BE2C (cell line): Measurements from ENCODE around the gene BMP2.

Experiments
- DNase-seq: peaks from one replicate; pipeline ENCODE4 v3.0.0-alpha.2; 2020
- H3K27me3 ChIP-seq: fragments of 250-450 bp; sonication (Bioruptor Pico); 2 replicates; pipeline ENCODE4 v1.5.1; 2020; ENCODE audit warnings: mild to moderate bottlenecking
- H3K36me3 ChIP-seq: fragments of 250-450 bp; sonication (Bioruptor Pico); 2 replicates; pipeline ENCODE4 v1.5.1; 2020; ENCODE audit warnings: mild to moderate bottlenecking
- H3K4me1 ChIP-seq: fragments of 250-450 bp; sonication (Bioruptor Pico); 2 replicates; pipeline ENCODE4 v1.5.1; 2020
- H3K4me3 ChIP-seq: 2 replicates; pipeline ENCODE4 v1.5.1; 2011; ENCODE audit warnings: low read depth, low read length
- H3K9me3 ChIP-seq: fragments of 250-450 bp; sonication (Bioruptor Pico); 2 replicates; pipeline ENCODE4 v1.5.1; 2020
- TF ChIP-seq, protein P1 (sequence below): IDR thresholded peaks from 2 replicates; pipeline ENCODE4 v1.5.1; 2012; ENCODE audit warnings: mild to moderate bottlenecking, low read depth, low read length

Gene BMP2

DNA sequence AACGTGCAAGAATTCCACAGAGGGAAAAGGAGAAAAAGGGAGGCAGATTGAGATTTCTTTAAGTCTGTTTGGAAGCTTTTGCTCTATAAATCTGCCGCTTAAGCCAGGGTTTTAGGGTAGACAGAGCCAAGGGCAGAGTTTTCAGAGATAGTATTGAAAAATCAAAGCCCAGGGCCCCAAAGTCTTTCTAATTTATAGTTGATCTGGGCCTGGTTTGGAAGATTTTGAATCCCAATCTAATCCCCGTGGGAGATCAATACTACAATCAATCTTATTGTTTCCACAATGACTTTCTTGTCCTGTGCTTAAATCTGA, 3.3 kb downstream of the BMP2 start:
- H3K9me3 ChIP-seq: no peaks in the 10 kb centered on the region
- TF ChIP-seq, protein P1, sequence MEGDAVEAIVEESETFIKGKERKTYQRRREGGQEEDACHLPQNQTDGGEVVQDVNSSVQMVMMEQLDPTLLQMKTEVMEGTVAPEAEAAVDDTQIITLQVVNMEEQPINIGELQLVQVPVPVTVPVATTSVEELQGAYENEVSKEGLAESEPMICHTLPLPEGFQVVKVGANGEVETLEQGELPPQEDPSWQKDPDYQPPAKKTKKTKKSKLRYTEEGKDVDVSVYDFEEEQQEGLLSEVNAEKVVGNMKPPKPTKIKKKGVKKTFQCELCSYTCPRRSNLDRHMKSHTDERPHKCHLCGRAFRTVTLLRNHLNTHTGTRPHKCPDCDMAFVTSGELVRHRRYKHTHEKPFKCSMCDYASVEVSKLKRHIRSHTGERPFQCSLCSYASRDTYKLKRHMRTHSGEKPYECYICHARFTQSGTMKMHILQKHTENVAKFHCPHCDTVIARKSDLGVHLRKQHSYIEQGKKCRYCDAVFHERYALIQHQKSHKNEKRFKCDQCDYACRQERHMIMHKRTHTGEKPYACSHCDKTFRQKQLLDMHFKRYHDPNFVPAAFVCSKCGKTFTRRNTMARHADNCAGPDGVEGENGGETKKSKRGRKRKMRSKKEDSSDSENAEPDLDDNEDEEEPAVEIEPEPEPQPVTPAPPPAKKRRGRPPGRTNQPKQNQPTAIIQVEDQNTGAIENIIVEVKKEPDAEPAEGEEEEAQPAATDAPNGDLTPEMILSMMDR: no peak
- no peak overlapping the region for H3K4me3 ChIP-seq
- H3K27me3 ChIP-seq: peaks cover 56% of the 10 kb centered on the region
- H3K36me3 ChIP-seq: no peaks in the 10 kb centered on the region
- no peaks in the 10 kb centered on the region for H3K4me1 ChIP-seq
- no peak for DNase-seq

DNA sequence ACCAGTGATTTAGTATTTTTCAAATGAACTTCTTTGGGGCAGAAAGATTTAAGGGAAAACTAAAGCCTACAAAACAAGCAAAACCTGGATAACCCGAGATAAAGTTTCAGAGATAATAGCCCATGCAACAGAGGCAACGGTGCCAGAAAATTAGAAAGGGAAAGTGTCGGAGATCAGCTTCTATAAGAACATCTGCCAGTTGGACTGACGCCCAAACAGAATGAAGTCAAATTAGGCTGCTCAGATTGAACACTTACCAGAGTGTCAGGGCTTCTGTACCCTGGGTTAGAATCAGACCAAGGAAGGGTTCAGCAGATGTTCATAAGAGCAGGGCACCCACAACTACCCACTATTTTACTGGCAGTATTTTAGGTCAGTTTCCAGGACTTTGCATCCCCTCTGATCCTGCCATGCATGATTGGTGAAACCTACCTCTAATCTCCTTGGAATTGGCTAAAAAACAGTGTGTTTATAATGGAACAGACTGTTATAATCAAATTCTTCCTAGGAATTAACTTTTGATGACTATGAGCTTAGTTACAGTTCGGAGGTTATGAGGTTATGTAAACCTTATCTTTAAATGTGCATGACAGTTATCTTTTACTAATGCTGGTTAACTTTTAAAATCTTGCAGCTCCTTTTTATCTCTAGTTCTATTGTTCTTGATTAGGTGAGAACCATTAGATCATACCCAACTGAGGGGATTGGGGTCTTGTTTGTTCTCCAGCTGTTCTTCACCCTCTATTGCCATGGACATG, 13.1 kb downstream of the BMP2 start:
- DNase-seq: no peak
- Histone ChIP-seq H3K4me1 (no peaks in the 10 kb centered on the region), H3K36me3 (no peaks in the 10 kb centered on the region), H3K9me3 (no peaks in the 10 kb centered on the region), H3K4me3 (no peak overlapping the region), H3K27me3 (peaks cover 21% of the 10 kb centered on the region; the same call in 1 of the 2 replicates)
- TF ChIP-seq, protein P1: no peak

DNA sequence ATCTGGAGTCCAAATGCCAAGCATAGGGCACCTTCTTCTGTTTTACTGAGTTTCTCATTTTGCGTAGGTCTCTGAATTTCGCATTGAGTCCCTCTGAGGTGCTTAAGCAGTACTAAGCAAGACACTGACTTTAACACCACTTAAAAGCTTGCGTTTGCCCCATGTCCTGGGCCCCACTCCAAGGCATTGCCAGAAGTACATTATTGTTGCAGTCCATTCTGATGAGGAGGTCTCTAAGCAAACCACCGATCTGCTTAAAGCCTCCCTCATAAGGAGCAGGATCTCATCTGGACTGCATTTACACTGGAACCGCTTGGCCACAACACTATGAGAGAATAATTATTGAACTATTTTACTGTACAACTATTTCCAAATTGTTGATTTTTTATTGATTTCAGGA, 16.3 kb downstream of the BMP2 start:
- no peak for DNase-seq
- H3K36me3 ChIP-seq: no peaks in the 10 kb centered on the region
- TF ChIP-seq, protein P1: no peak

DNA sequence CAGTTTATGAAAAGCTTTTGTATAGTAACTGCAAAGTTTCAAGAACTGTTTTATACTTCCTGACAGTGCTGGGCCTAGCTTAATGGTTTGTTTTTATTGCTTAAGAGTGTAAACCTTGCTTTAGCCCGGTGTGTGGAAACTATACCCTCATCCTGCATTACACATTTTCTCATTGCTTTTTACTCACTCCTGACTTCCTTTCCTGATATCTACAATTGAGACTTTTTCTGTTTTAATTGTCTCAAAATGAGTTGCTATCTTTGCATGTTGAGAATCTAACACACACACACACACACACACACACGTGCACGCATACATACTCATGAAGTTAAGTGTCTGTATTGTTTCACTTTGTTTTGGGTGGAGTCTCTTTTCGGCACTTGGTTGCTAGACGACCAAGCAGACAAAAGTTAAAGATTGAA, 16.7 kb downstream of the BMP2 start:
- H3K27me3 ChIP-seq: peaks cover 16% of the 10 kb centered on the region; the same call in 1 of the 2 replicates
- TF ChIP-seq, protein P1: no peak
- no peaks in the 10 kb centered on the region for H3K36me3 ChIP-seq
- DNase-seq: no peak
- H3K4me3 ChIP-seq: no peak overlapping the region
- H3K4me1 ChIP-seq: no peaks in the 10 kb centered on the region
- H3K9me3 ChIP-seq: no peaks in the 10 kb centered on the region

More for the DNA sequence above, 16.3 kb downstream of the BMP2 start:
- Histone ChIP-seq H3K4me1 (no peaks in the 10 kb centered on the region), H3K4me3 (no peak overlapping the region), H3K27me3 (peaks cover 16% of the 10 kb centered on the region; the same call in 1 of the 2 replicates), H3K9me3 (no peaks in the 10 kb centered on the region)

DNA sequence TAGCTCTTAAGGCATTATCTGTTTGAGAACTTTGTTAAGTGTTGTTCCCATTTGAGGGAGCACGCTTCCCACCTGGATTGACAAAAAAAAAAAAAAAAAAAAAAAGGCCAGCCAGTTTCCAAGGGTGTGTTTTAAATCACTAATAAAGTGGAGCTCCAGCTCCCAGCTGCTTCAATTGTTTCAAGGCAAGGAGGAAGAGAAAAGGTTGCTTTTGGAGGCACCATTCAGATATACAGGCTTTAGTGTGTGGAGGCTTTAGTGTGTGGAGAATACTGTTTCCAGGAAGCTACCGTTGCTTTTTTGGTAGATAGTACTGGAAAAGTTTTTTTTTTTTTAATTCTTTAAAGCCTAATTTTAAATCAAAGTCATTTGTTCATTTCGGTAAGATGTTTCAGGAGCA, 17.3 kb downstream of the BMP2 start:
- peaks cover 13% of the 10 kb centered on the region; the same call in 1 of the 2 replicates for H3K27me3 ChIP-seq
- H3K4me3 ChIP-seq: no peak overlapping the region
- no peaks in the 10 kb centered on the region for H3K4me1 ChIP-seq
- H3K36me3 ChIP-seq: no peaks in the 10 kb centered on the region
- no peak for DNase-seq
- H3K9me3 ChIP-seq: no peaks in the 10 kb centered on the region
- TF ChIP-seq, protein P1: no peak

DNA sequence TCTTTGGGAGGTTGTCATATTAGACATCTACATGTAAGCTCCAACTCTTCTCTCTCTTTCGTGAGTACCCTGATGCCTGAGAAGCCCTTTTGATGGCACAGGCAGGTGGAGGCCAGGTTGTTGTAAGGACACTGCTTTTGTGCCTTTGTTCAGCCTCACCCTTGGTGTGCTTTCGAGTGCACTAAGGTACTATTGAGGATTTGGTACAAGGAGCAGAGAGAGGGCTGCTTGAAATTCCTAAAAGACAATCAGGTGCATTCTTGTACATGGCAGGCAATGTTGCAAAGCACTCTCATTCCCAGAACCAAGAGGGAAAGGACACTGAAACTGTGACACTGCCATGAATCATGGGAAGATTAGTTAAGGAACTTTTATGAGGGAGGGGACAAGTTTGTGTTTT, 19.1 kb downstream of the BMP2 start:
- no peaks in the 10 kb centered on the region for H3K36me3 ChIP-seq
- no peaks in the 10 kb centered on the region for H3K9me3 ChIP-seq
- H3K27me3 ChIP-seq: peaks cover 8% of the 10 kb centered on the region; the same call in 1 of the 2 replicates
- no peaks in the 10 kb centered on the region for H3K4me1 ChIP-seq
- no peak for DNase-seq
- no peak overlapping the region for H3K4me3 ChIP-seq
- TF ChIP-seq, protein P1: no peak
